Measurements from ENCODE around the gene CNOT10. TPM values are rescaled to one million over a fixed set of nuclear protein-coding genes. Genes with fewer than 3 reads are reported as not detected.
A peak's percentile ranks its signal among the peaks of the same experiment; 100 is the strongest.

CNOT10 gene
- total RNA-seq, 1 donor from 2014 or later: 82.9 TPM

DNA sequence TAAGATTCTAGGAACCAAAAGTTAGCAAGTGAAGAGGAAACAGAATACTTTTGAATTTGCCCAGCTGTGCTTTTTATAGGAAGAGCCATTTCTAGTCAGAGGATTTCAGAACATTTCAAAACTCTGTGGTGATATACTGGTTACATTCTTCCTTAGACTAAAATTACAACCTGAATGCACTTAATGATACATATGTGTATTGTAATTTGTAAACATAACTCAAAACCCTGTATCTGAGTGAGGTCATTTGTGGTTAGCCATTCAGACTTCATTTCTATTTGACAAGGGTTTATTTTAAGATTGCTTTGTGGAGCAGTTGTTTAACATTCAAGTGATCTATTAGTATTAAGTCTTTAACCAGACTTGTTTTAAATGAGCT lies 73.4 kb downstream of the CNOT10 start:
- no peak overlapping the region for H3K4me2 ChIP-seq

DNA sequence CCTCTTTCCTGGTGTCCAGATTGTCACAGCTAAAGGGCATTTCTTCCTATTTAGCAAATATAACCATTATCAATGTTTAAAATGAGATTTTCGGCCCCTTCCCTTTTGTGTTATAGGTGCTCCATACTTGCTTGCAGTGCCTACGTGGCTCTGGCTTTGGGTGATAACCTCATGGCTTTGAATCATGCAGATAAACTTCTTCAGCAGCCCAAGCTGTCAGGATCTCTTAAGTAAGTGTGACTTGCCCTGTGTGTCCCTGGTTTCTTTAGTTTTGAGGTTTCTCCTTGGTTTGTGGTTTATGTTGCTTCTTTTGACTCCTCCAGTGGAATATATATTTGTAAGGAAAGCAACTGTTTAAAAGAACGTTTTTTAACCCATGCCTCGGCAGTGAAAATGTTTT lies 74.4 kb downstream of the CNOT10 start:
- H3K4me3 Mint-ChIP-seq: no peak overlapping the region
- H4K20me1 ChIP-seq (ENCODE audit: low read depth): no peaks in the 10 kb centered on the region

More for the DNA sequence above, 73.4 kb downstream of the CNOT10 start:
- no peaks in the 10 kb centered on the region for H3K9me3 ChIP-seq (ENCODE audit: low read depth)
- no peak overlapping the region for H3K4me3 ChIP-seq
- no peaks in the 10 kb centered on the region for H3K9me3 Mint-ChIP-seq
- no peaks in the 10 kb centered on the region for H3K27me3 ChIP-seq
- no peaks in the 10 kb centered on the region for H3K27me3 Mint-ChIP-seq (ENCODE audit: insufficient read depth, low read depth)
- no peaks in the 10 kb centered on the region for H3K36me3 ChIP-seq
- H3F3A ChIP-seq (ENCODE audit: low read depth): peaks cover 5% of the 10 kb centered on the region
- no peak overlapping the region for H3K4me3 Mint-ChIP-seq
- no peaks in the 10 kb centered on the region for H4K20me1 ChIP-seq (ENCODE audit: low read depth)
- no peaks in the 10 kb centered on the region for H3K79me2 ChIP-seq (ENCODE audit: low read depth)
- no peak for TF ChIP-seq EZH2phosphoT487 (IDR thresholded peaks at IDR 0.05)
- no peak for TF ChIP-seq EZH2 (IDR thresholded peaks at IDR 0.05)
- no peak for TF ChIP-seq CTCF (IDR thresholded peaks at IDR 0.05)
- H3K36me3 Mint-ChIP-seq: peaks cover 9% of the 10 kb centered on the region
- H3K27ac Mint-ChIP-seq: no peak overlapping the region
- no peak overlapping the region for H2AFZ ChIP-seq (replicated peaks)
- H3K4me1 ChIP-seq: peaks cover 12% of the 10 kb centered on the region
- H3K27ac ChIP-seq: no peak overlapping the region
- DNase-seq (ENCODE audit: low spot score): no peak
- H3K4me1 Mint-ChIP-seq: peaks cover 10% of the 10 kb centered on the region
- no peak overlapping the region for H3K9ac ChIP-seq

DNA sequence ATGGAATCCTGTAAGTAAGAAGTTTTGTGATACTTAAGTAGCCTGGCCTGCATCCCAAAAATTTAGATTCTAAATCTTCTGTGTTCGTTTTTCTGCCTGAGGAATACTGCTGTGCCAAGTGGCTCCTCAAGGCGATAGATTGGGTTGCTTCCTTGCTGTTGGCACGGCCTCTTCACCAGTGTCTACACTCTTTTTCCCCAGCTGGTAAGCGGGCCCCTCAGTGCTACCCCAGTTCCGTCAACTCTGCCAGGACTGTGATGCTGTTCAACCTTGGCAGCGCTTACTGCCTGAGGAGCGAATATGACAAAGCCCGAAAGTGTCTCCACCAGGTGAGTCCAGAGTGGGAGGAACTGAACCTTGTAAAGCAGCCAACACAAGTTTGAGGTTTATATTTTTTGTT lies 79.5 kb downstream of the CNOT10 start:
- Histone ChIP-seq H3K4me2 (no peak overlapping the region), H3K27ac (no peak overlapping the region), H3K9me3 (ENCODE audit: low read depth) (no peaks in the 10 kb centered on the region), H3K4me3 (no peak overlapping the region), H3K36me3 (no peaks in the 10 kb centered on the region), H3K4me1 (no peaks in the 10 kb centered on the region), H3K27me3 (no peaks in the 10 kb centered on the region), H2AFZ (replicated peaks) (no peak overlapping the region), H3F3A (ENCODE audit: low read depth) (no peaks in the 10 kb centered on the region), H3K9ac (no peak overlapping the region), H3K79me2 (ENCODE audit: low read depth) (no peaks in the 10 kb centered on the region), H4K20me1 (ENCODE audit: low read depth) (no peaks in the 10 kb centered on the region)
- Mint-ChIP-seq H3K4me1 (no peaks in the 10 kb centered on the region), H3K27me3 (ENCODE audit: insufficient read depth, low read depth) (no peaks in the 10 kb centered on the region), H3K4me3 (no peak overlapping the region), H3K36me3 (peaks cover 28% of the 10 kb centered on the region), H3K9me3 (no peaks in the 10 kb centered on the region), H3K27ac (no peak overlapping the region)
- DNase-seq (ENCODE audit: low spot score): no peak
- no peak for TF ChIP-seq EZH2 (IDR thresholded peaks at IDR 0.05)
- TF ChIP-seq EZH2phosphoT487 (IDR thresholded peaks at IDR 0.05): no peak
- TF ChIP-seq CTCF (IDR thresholded peaks at IDR 0.05): no peak

More for the DNA sequence above, 74.4 kb downstream of the CNOT10 start:
- no peaks in the 10 kb centered on the region for H3K27me3 Mint-ChIP-seq (ENCODE audit: insufficient read depth, low read depth)
- no peak overlapping the region for H3K4me2 ChIP-seq
- no peak for DNase-seq (ENCODE audit: low spot score)
- peaks cover 10% of the 10 kb centered on the region for H3K4me1 Mint-ChIP-seq
- H2AFZ ChIP-seq (replicated peaks): no peak overlapping the region
- no peaks in the 10 kb centered on the region for H3K27me3 ChIP-seq
- no peaks in the 10 kb centered on the region for H3K9me3 Mint-ChIP-seq
- H3K9me3 ChIP-seq (ENCODE audit: low read depth): no peaks in the 10 kb centered on the region
- H3K4me1 ChIP-seq: peaks cover 12% of the 10 kb centered on the region
- peak overlapping the region; percentile 10 for H3K27ac Mint-ChIP-seq
- no peak overlapping the region for H3K27ac ChIP-seq
- TF ChIP-seq EZH2 (IDR thresholded peaks at IDR 0.05) (no peak), EZH2phosphoT487 (IDR thresholded peaks at IDR 0.05) (no peak), CTCF (IDR thresholded peaks at IDR 0.05) (no peak)
- no peak overlapping the region for H3K4me3 ChIP-seq
- H3K9ac ChIP-seq: no peak overlapping the region
- peaks cover 7% of the 10 kb centered on the region for H3K36me3 Mint-ChIP-seq
- peaks cover 5% of the 10 kb centered on the region for H3F3A ChIP-seq (ENCODE audit: low read depth)
- no peaks in the 10 kb centered on the region for H3K36me3 ChIP-seq
- H3K79me2 ChIP-seq (ENCODE audit: low read depth): no peaks in the 10 kb centered on the region

All from neural progenitor cell (in vitro differentiated cells).